ENCODE data around the gene DEAF1. TPM values are rescaled to one million over a fixed set of nuclear protein-coding genes. Genes with fewer than 3 reads are reported as not detected.

DEAF1 gene
- total and polyA plus RNA-seq, 2 experiments from 2014 or later, result 35.0 to 38.5 TPM

- Histone ChIP-seq H3K9me2 (ENCODE audit: insufficient read depth) (no peaks in the 10 kb centered on the region), H3K4me3 (no peak overlapping the region), H2AFZ (no peak overlapping the region), H3K27me3 (replicated peaks; ENCODE audit: insufficient read depth) (no peaks in the 10 kb centered on the region; the same call in 1 of the 2 replicates), H4K20me1 (ENCODE audit: insufficient read depth) (no peaks in the 10 kb centered on the region), H3K36me3 (ENCODE audit: low read depth) (0 out of 2 replicates have a peak, but pooled peaks cover 5% of the 10 kb centered on the region), H3K4me1 (ENCODE audit: insufficient read depth) (peaks cover under 1% of the 10 kb centered on the region; the same call in 1 of the 2 replicates), H3K27ac (no peak overlapping the region), H3K9me3 (ENCODE audit: low read depth) (no peaks in the 10 kb centered on the region), H3K9ac (no peak overlapping the region), H3K79me2 (ENCODE audit: insufficient read depth) (no peaks in the 10 kb centered on the region), H3K4me2 (ENCODE audit: unreplicated experiment) (no peak overlapping the region), H3F3A (ENCODE audit: insufficient read depth) (peaks cover 6% of the 10 kb centered on the region; the same call in 1 of the 2 replicates)
- 87 to 88% methylated on average over 42 to 45 of the region's 50 CpGs for WGBS, 2 experiments (ENCODE audit: low coverage in 1 of 2, low lambda C conversion rate in 2 of 2, missing lambda C conversion rate in 2 of 2)
- in situ Hi-C loops (cut with MboI), result no loop called here
- no peak for DNase-seq
- TF ChIP-seq EZH2phosphoT487 (IDR thresholded peaks at IDR 0.05; ENCODE audit: insufficient read depth, low read depth), result no peak
- no peak for TF ChIP-seq EZH2 (IDR thresholded peaks at IDR 0.05; ENCODE audit: insufficient read depth, poor library complexity, severe bottlenecking)
Observed at GRCh38 chr11:643849-644738, 50.9 kb downstream of the DEAF1 start.

GRCh38 chr11:643366-643765 lies 51.7 kb downstream of the DEAF1 start:
- 90 to 99% methylated on average over 9 of the region's 9 CpGs for whole genome bisulfite sequencing, 2 experiments (ENCODE audit: low coverage in 1 of 2, low lambda C conversion rate in 2 of 2, missing lambda C conversion rate in 2 of 2)
- Histone ChIP-seq H3K4me1 (ENCODE audit: insufficient read depth) (peaks cover 7% of the 10 kb centered on the region), H3F3A (ENCODE audit: insufficient read depth) (0 out of 2 replicates have a peak, but pooled peaks cover 4% of the 10 kb centered on the region), H3K9ac (no peak overlapping the region), H3K9me3 (ENCODE audit: low read depth) (no peaks in the 10 kb centered on the region), H3K27ac (no peak overlapping the region), H3K36me3 (ENCODE audit: low read depth) (no peaks in the 10 kb centered on the region), H4K20me1 (ENCODE audit: insufficient read depth) (no peaks in the 10 kb centered on the region), H2AFZ (no peak overlapping the region), H3K9me2 (ENCODE audit: insufficient read depth) (no peaks in the 10 kb centered on the region), H3K4me3 (no peak overlapping the region), H3K27me3 (replicated peaks; ENCODE audit: insufficient read depth) (peaks cover 5% of the 10 kb centered on the region; the same call in 1 of the 2 replicates), H3K4me2 (ENCODE audit: unreplicated experiment) (no peak overlapping the region), H3K79me2 (ENCODE audit: insufficient read depth) (no peaks in the 10 kb centered on the region)
- DNase-seq, result no peak
- no peak for TF ChIP-seq EZH2 (IDR thresholded peaks at IDR 0.05; ENCODE audit: insufficient read depth, poor library complexity, severe bottlenecking)
- TF ChIP-seq EZH2phosphoT487 (IDR thresholded peaks at IDR 0.05; ENCODE audit: insufficient read depth, low read depth), result no peak
- in situ Hi-C loops (cut with MboI), result no loop called here

- Histone ChIP-seq H3K9me3 (ENCODE audit: low read depth) (no peaks in the 10 kb centered on the region), H2AFZ (no peak overlapping the region), H3K4me2 (ENCODE audit: unreplicated experiment) (no peak overlapping the region), H4K20me1 (ENCODE audit: insufficient read depth) (no peaks in the 10 kb centered on the region), H3K4me3 (no peak overlapping the region), H3K27ac (no peak overlapping the region), H3K36me3 (ENCODE audit: low read depth) (no peaks in the 10 kb centered on the region), H3K4me1 (ENCODE audit: insufficient read depth) (peaks cover 7% of the 10 kb centered on the region), H3F3A (ENCODE audit: insufficient read depth) (0 out of 2 replicates have a peak, but pooled peaks cover 4% of the 10 kb centered on the region), H3K9me2 (ENCODE audit: insufficient read depth) (no peaks in the 10 kb centered on the region), H3K27me3 (replicated peaks; ENCODE audit: insufficient read depth) (peaks cover 15% of the 10 kb centered on the region; the same call in 1 of the 2 replicates), H3K9ac (no peak overlapping the region), H3K79me2 (ENCODE audit: insufficient read depth) (no peaks in the 10 kb centered on the region)
- TF ChIP-seq EZH2phosphoT487 (IDR thresholded peaks at IDR 0.05; ENCODE audit: insufficient read depth, low read depth), result no peak
- TF ChIP-seq EZH2 (IDR thresholded peaks at IDR 0.05; ENCODE audit: insufficient read depth, poor library complexity, severe bottlenecking), result no peak
- 88 to 90% methylated on average over 19 of the region's 19 CpGs for WGBS, 2 experiments (ENCODE audit: low coverage in 1 of 2, low lambda C conversion rate in 2 of 2, missing lambda C conversion rate in 2 of 2)
- in situ Hi-C loops (cut with MboI), result no loop called here
- DNase-seq, result no peak
Observed at GRCh38 chr11:641806-642370, 53.1 kb downstream of the DEAF1 start.

- H3K4me2 ChIP-seq (ENCODE audit: unreplicated experiment), result no peak overlapping the region
- no peak overlapping the region for H3K9ac ChIP-seq
- H3F3A ChIP-seq (ENCODE audit: insufficient read depth), result peaks cover 9% of the 10 kb centered on the region; the same call in 1 of the 2 replicates
- DNase-seq, result no peak
- H3K4me1 ChIP-seq (ENCODE audit: insufficient read depth), result peaks cover 7% of the 10 kb centered on the region
- H3K9me2 ChIP-seq (ENCODE audit: insufficient read depth), result no peaks in the 10 kb centered on the region
- H3K27me3 ChIP-seq (replicated peaks; ENCODE audit: insufficient read depth), result peaks cover 15% of the 10 kb centered on the region; the same call in 1 of the 2 replicates
- WGBS, 2 experiments (ENCODE audit: low coverage in 1 of 2, low lambda C conversion rate in 2 of 2, missing lambda C conversion rate in 2 of 2), result 34 to 56% methylated on average over 34 to 64 of the region's 69 CpGs
- no peak overlapping the region for H2AFZ ChIP-seq
- no peaks in the 10 kb centered on the region for H3K79me2 ChIP-seq (ENCODE audit: insufficient read depth)
- no peak overlapping the region for H3K4me3 ChIP-seq
- no peaks in the 10 kb centered on the region for H3K36me3 ChIP-seq (ENCODE audit: low read depth)
- TF ChIP-seq EZH2 (IDR thresholded peaks at IDR 0.05; ENCODE audit: insufficient read depth, poor library complexity, severe bottlenecking), result no peak
- TF ChIP-seq EZH2phosphoT487 (IDR thresholded peaks at IDR 0.05; ENCODE audit: insufficient read depth, low read depth), result no peak
- no peaks in the 10 kb centered on the region for H4K20me1 ChIP-seq (ENCODE audit: insufficient read depth)
- in situ Hi-C loops (cut with MboI), result no loop called here
- H3K9me3 ChIP-seq (ENCODE audit: low read depth), result no peaks in the 10 kb centered on the region
- H3K27ac ChIP-seq, result no peak overlapping the region
Observed at GRCh38 chr11:640021-640706, 54.9 kb downstream of the DEAF1 start.

Data from GM23248 (cell line).